H7 (cell line): Measurements from ENCODE around the gene C10orf62. TPM values are rescaled to one million over a fixed set of nuclear protein-coding genes. Genes with fewer than 3 reads are reported as not detected.
A peak's percentile ranks its signal among the peaks of the same experiment; 100 is the strongest.

Source experiments
- DNase-seq: peaks from one replicate; pipeline ENCODE4 v3.0.0; 2012
- H3K27me3 ChIP-seq: 2 replicates; pipeline ENCODE4 v1.6.0; 2011; ENCODE audit warnings: mild to moderate bottlenecking, low read length; ENCODE audit not compliant: control insufficient read depth, insufficient read depth
- H3K36me3 ChIP-seq: replicated peaks from 2 replicates; pipeline ENCODE4 v1.5.1; 2011; ENCODE audit warnings: low read length; ENCODE audit not compliant: control insufficient read depth, insufficient read depth
- H3K4me3 ChIP-seq: 2 replicates; pipeline ENCODE4 v1.5.1; 2011; ENCODE audit warnings: low read depth, mild to moderate bottlenecking, control low read depth, low read length, moderate library complexity; ENCODE audit not compliant: insufficient read depth
- total RNA-seq: library from RNA; depleted of rRNA; stranded (reverse); fragments of >200 nt; shearing (Covaris generic); gene quantifications from 2 replicates; pipeline ENCODE4 v1.2.3, GENCODE V29; 2014; rRNA removed

C10orf62 gene
- total RNA-seq, result not detected in 2 replicates

GRCh38 chr10:97589479-97589878, at the start of gene C10orf62:
Gene C10orf62, plus strand, starts transcription at chr10:97589721. Its CDS starts 177 bp downstream, at chr10:97589898.
- DNase-seq, result peak; percentile 16
- no peaks in the 10 kb centered on the region for H3K36me3 ChIP-seq

GRCh38 chr10:97540669-97541500, 48.6 kb upstream of the C10orf62 start:
- DNase-seq, result peak; percentile 62
- Histone ChIP-seq H3K36me3 (no peaks in the 10 kb centered on the region), H3K4me3 (no peak overlapping the region), H3K27me3 (no peaks in the 10 kb centered on the region)

More at GRCh38 chr10:97589479-97589878, at the start of gene C10orf62:
- H3K4me3 ChIP-seq, result no peak within 1 kb of the TSS
- H3K27me3 ChIP-seq, result no peaks in the 10 kb centered on the region

- DNase-seq, result peak; percentile 63
- Histone ChIP-seq H3K36me3 (no peaks in the 10 kb centered on the region), H3K27me3 (no peaks in the 10 kb centered on the region), H3K4me3 (no peak overlapping the region)
Measured at GRCh38 chr10:97542169-97543024, 47.1 kb upstream of the C10orf62 start.

GRCh38 chr10:97543025-97543546, 46.4 kb upstream of the C10orf62 start:
- peak; percentile 49 for DNase-seq
- Histone ChIP-seq H3K36me3 (no peaks in the 10 kb centered on the region), H3K27me3 (no peaks in the 10 kb centered on the region), H3K4me3 (no peak overlapping the region)

GRCh38 chr10:97546456-97547270, 42.9 kb upstream of the C10orf62 start:
- no peak overlapping the region for H3K4me3 ChIP-seq
- no peaks in the 10 kb centered on the region for H3K36me3 ChIP-seq
- DNase-seq, result no peak
- H3K27me3 ChIP-seq, result no peaks in the 10 kb centered on the region

GRCh38 chr10:97547271-97547600, 42.3 kb upstream of the C10orf62 start:
- Histone ChIP-seq H3K27me3 (no peaks in the 10 kb centered on the region), H3K4me3 (no peak overlapping the region), H3K36me3 (no peaks in the 10 kb centered on the region)
- DNase-seq, result no peak

GRCh38 chr10:97547962-97548361, 41.6 kb upstream of the C10orf62 start:
- Histone ChIP-seq H3K36me3 (no peaks in the 10 kb centered on the region), H3K27me3 (no peaks in the 10 kb centered on the region), H3K4me3 (no peak overlapping the region)
- no peak for DNase-seq

GRCh38 chr10:97548828-97549455, 40.6 kb upstream of the C10orf62 start:
- Histone ChIP-seq H3K36me3 (no peaks in the 10 kb centered on the region), H3K27me3 (no peaks in the 10 kb centered on the region), H3K4me3 (no peak overlapping the region)
- DNase-seq, result no peak

- H3K4me3 ChIP-seq, result no peak overlapping the region
- H3K27me3 ChIP-seq, result no peaks in the 10 kb centered on the region
- DNase-seq, result peak; percentile 77
- H3K36me3 ChIP-seq, result no peaks in the 10 kb centered on the region
Measured at GRCh38 chr10:97549587-97550322, 39.8 kb upstream of the C10orf62 start.

- DNase-seq, result peak; percentile 73
- H3K27me3 ChIP-seq, result no peaks in the 10 kb centered on the region
- H3K4me3 ChIP-seq, result no peak overlapping the region
- H3K36me3 ChIP-seq, result no peaks in the 10 kb centered on the region
Measured at GRCh38 chr10:97550336-97551149, 39.0 kb upstream of the C10orf62 start.

GRCh38 chr10:97551271-97551670, 38.2 kb upstream of the C10orf62 start:
- DNase-seq, result no peak
- H3K36me3 ChIP-seq, result no peaks in the 10 kb centered on the region
- no peak overlapping the region for H3K4me3 ChIP-seq
- H3K27me3 ChIP-seq, result no peaks in the 10 kb centered on the region

GRCh38 chr10:97553575-97554031, 35.9 kb upstream of the C10orf62 start:
- peak; percentile 88 for DNase-seq
- Histone ChIP-seq H3K36me3 (no peaks in the 10 kb centered on the region), H3K27me3 (no peaks in the 10 kb centered on the region), H3K4me3 (no peak overlapping the region)
